K562 (cell line): ENCODE results near the gene FAM181B. TPM values are rescaled to one million over a fixed set of nuclear protein-coding genes. Genes with fewer than 3 reads are reported as not detected.

Experiments
- ATAC-seq: fragments of 200-7000 bp; cut with Tn5 transposase; 3 replicates; pipeline ENCODE4 v1.9.1; 2020; ENCODE audit warnings: moderate library complexity
- BruUV-seq: library from RNA; stranded (reverse); fragments of 400-500 nt; replicated peaks from 2 replicates; lab custom pipeline; 2021; lab: Mats Ljungman, UMichigan
- CTCF ChIA-PET: fragments of 300-600 bp; formaldehyde crosslinking; extraction: SDS; loops from one replicate; lab custom pipeline; 2021; ENCODE audit warnings: low intra/inter-chr PET ratio; lab: Yijun Ruan, JAX
- POLR2A ChIA-PET: fragments of 300-600, 350-650 bp; sonication (Branson Sonifier 250); formaldehyde crosslinking; extraction: SDS; loops from one replicate; lab custom pipeline; 2021; ENCODE audit warnings: antibody characterized with exemption, inconsistent platforms; lab: Yijun Ruan, JAX
- DNase-seq, 4 experiments: peaks; one replicate each; pipeline versions ENCODE4 v3.0.0 to v3.0.0-alpha.2; 2011 to 2018; ENCODE audit warnings: low spot score in 3 of 4, mixed read lengths in 3 of 4; ENCODE audit errors: extremely low read depth in 1 of 4
- FAIRE-seq: peaks from 2 replicates; lab custom pipeline; 2011; peaks lifted over from hg19 to GRCh38; lab: Jason Lieb, UNC
- H2AFZ ChIP-seq: 2 replicates; pipeline ENCODE4 v1.6.0; 2011; ENCODE audit warnings: low read depth, low read length, control low read depth, inconsistent platforms
- H3K27ac ChIP-seq: fragments of 200-600 bp; 3 replicates; pipeline ENCODE4 v1.8.0; 2011; ENCODE audit warnings: low read depth, mild to moderate bottlenecking, control low read depth, inconsistent platforms, low read length, moderate library complexity, mixed read lengths; ENCODE audit errors: extremely low read depth
- H3K27me3 ChIP-seq, 2 experiments: fragments of 300-600 bp in 1 of 2; 2 replicates in 1 of 2; 3 replicates in 1 of 2; pipeline versions ENCODE4 v1.6.0 to v1.8.0; 2011; ENCODE audit warnings: inconsistent platforms in 2 of 2, low read length in 2 of 2, mild to moderate bottlenecking in 1 of 2, mixed read lengths in 1 of 2, moderate library complexity in 1 of 2; ENCODE audit not compliant: control insufficient read depth in 2 of 2, insufficient read depth in 2 of 2
- H3K36me3 ChIP-seq: fragments of 300-600 bp; 3 replicates; pipeline ENCODE4 v1.8.0; 2011; ENCODE audit warnings: mild to moderate bottlenecking, low read length, inconsistent platforms; ENCODE audit not compliant: control insufficient read depth, insufficient read depth
- H3K4me1 ChIP-seq, 2 experiments: fragments of 200-600 bp in 1 of 2; replicated peaks in 1 of 2; 2 replicates in 1 of 2; 3 replicates in 1 of 2; pipeline versions ENCODE4 v1.5.1 to v1.8.0; 2011; ENCODE audit warnings: inconsistent platforms in 2 of 2, low read length in 2 of 2, mild to moderate bottlenecking in 1 of 2, mixed read lengths in 1 of 2, moderate library complexity in 1 of 2; ENCODE audit not compliant: control insufficient read depth in 2 of 2, insufficient read depth in 2 of 2
- H3K4me2 ChIP-seq: 2 replicates; pipeline ENCODE4 v1.6.1; 2011; ENCODE audit warnings: low read length, control low read depth, inconsistent platforms, mixed read lengths; ENCODE audit not compliant: insufficient read depth
- H3K4me3 ChIP-seq: fragments of 200-600 bp; sonication (generic), shearing (Covaris generic); 2 replicates; pipeline ENCODE4 v1.5.1; 2016; ENCODE audit warnings: control low read depth, inconsistent platforms
- H3K79me2 ChIP-seq: fragments of 200-600 bp; 3 replicates; pipeline ENCODE4 v1.8.0; 2011; ENCODE audit warnings: low read length, inconsistent platforms; ENCODE audit not compliant: control insufficient read depth, insufficient read depth
- H3K9ac ChIP-seq, 2 experiments: 2 replicates each; pipeline versions ENCODE4 v1.6.0 to v1.6.1; 2011; ENCODE audit warnings: low read depth in 2 of 2, low read length in 2 of 2, control low read depth in 1 of 2, inconsistent platforms in 1 of 2, mild to moderate bottlenecking in 1 of 2, mixed read lengths in 1 of 2; ENCODE audit not compliant: insufficient read depth in 1 of 2
- H3K9me1 ChIP-seq: one replicate; pipeline ENCODE4 v1.6.0; 2011; ENCODE audit warnings: inconsistent platforms, mild to moderate bottlenecking, low read length, moderate library complexity; ENCODE audit not compliant: control insufficient read depth, insufficient read depth
- H3K9me3 ChIP-seq: replicated peaks from 2 replicates; pipeline ENCODE4 v1.5.1; 2011; ENCODE audit warnings: low read depth, low read length, inconsistent platforms; ENCODE audit not compliant: control insufficient read depth, insufficient read depth
- H4K20me1 ChIP-seq: replicated peaks from 2 replicates; pipeline ENCODE4 v1.6.1; 2011; ENCODE audit warnings: low read length, inconsistent platforms, mixed read lengths; ENCODE audit not compliant: control insufficient read depth, insufficient read depth
- CBFA2T2 ChIP-seq: fragments of 450-650 bp; conservative IDR thresholded peaks from 2 replicates; pipeline ENCODE4 v1.6.1; 2017; ENCODE audit warnings: mild to moderate bottlenecking
- HMBOX1 ChIP-seq: sonication (generic); IDR thresholded peaks from 2 replicates; pipeline ENCODE4 v1.6.1; 2016
- KLF6 ChIP-seq: fragments of 250-450 bp; sonication (Bioruptor Pico); IDR thresholded peaks from 2 replicates; pipeline ENCODE4 v1.4.0; 2020; ENCODE audit warnings: mild to moderate bottlenecking, moderate library complexity, borderline replicate concordance
- NCOA6 ChIP-seq: fragments of 450-650 bp; IDR thresholded peaks from 2 replicates; pipeline ENCODE4 v1.6.1; 2017; ENCODE audit warnings: mild to moderate bottlenecking
- SMARCC2 ChIP-seq: fragments of 450-650 bp; IDR thresholded peaks from 2 replicates; pipeline ENCODE4 v1.6.1; 2017; ENCODE audit warnings: antibody characterized with exemption, moderate library complexity, mild to moderate bottlenecking, low read depth
- SOX6 ChIP-seq: fragments of 450-650 bp; IDR thresholded peaks from 2 replicates; pipeline ENCODE4 v1.6.1; 2014; ENCODE audit warnings: mild to moderate bottlenecking
- XRCC5 ChIP-seq: fragments of 200-400 bp; formaldehyde crosslinking; IDR thresholded peaks from 2 replicates; pipeline ENCODE4 v1.6.1; 2017; ENCODE audit warnings: low read depth, mild to moderate bottlenecking, low read length
- ZNF143 ChIP-seq: sonication (generic); formaldehyde crosslinking; IDR thresholded peaks from 2 replicates; pipeline ENCODE4 v1.9.0; 2022; ENCODE audit warnings: mild to moderate bottlenecking, missing genetic modification reagents
- in situ Hi-C: fragments of 300-500 bp; cut with MboI; formaldehyde crosslinking; loops from 4 replicates; pipeline ENCODE4 v1.15.0; 2018; ENCODE audit warnings: inconsistent platforms, mixed read lengths
- intact Hi-C: fragments of 100-400 bp; cut with micrococcal nuclease; formaldehyde crosslinking; loops from 2 replicates; pipeline ENCODE4 v1.14.2; 2022
- polyA plus RNA-seq, 8 experiments: library from polyadenylated mRNA; depleted of rRNA in 4 of 8; stranded (reverse) in 5 of 8; unstranded in 3 of 8; fragments of >200 nt; fragmentation: Nextera tagmentation in 2 of 8; fragmentation: Illumina TruSeq in 1 of 8; extraction: Ambion mirVana in 2 of 8; extraction: Trizol in 1 of 8; gene quantifications; 2 replicates each; pipeline versions ENCODE4 v1.2.1 to v1.2.3, GENCODE V29; 2011 to 2014; ENCODE audit warnings: inconsistent platforms in 1 of 8, missing spikeins in 1 of 8
- total RNA-seq, 7 experiments: library from RNA; depleted of rRNA in 6 of 7; stranded (reverse); fragments of >200 nt in 6 of 7; fragmentation: Illumina TruSeq in 2 of 7; extraction: Trizol in 2 of 7; gene quantifications; 2 replicates each; pipeline versions ENCODE4 v1.2.1 to v1.2.3, GENCODE V29; 2011 to 2021; ENCODE audit warnings: low replicate concordance in 1 of 7

Gene FAM181B
- total and polyA plus RNA-seq, 9 of the 15 experiments (the other 6 are each of a cell fraction or from before 2014, with no cell fraction given), result 0.01 TPM; not detected in 8

GRCh38 chr11:82711648-82712047 lies 22.0 kb downstream of the FAM181B start:
- Histone ChIP-seq H4K20me1 (no peaks in the 10 kb centered on the region), H3K9me1 (no peaks in the 10 kb centered on the region), H3K4me1 (no peaks in the 10 kb centered on the region), H3K79me2 (no peaks in the 10 kb centered on the region), H3K27me3 (peaks cover 8 to 9% of the 10 kb centered on the region in 2 experiments; a peak in 4 of 5 replicates), H3K4me2 (no peak overlapping the region), H3K27ac (no peak overlapping the region), H3K9me3 (no peaks in the 10 kb centered on the region), H3K9ac (no peak overlapping the region), H2AFZ (no peak overlapping the region), H3K36me3 (no peaks in the 10 kb centered on the region), H3K4me3 (no peak overlapping the region)
- DNase-seq (no peak), ATAC-seq (no peak), FAIRE-seq (no peak)
- no peak for TF ChIP-seq SMARCC2
- no peak for TF ChIP-seq XRCC5
- TF ChIP-seq NCOA6, result no peak
- TF ChIP-seq HMBOX1, result no peak
- TF ChIP-seq KLF6, result no peak
- TF ChIP-seq SOX6, result no peak
- no peak for TF ChIP-seq CBFA2T2
- no peak for TF ChIP-seq ZNF143 (CRISPR knock-in tag)
- no TSS peak for BruUV-seq
- POLR2A ChIA-PET, result no interaction called here
- in situ Hi-C loops (loop anchor here (10.0 kb wide), 1 partner anchor 1093 kb away; no protein-coding TSS in a partner anchor), intact Hi-C loops (no loop called here)
- CTCF ChIA-PET, result no interaction called here
